ENCODE data around the gene EIF4E1B.

- TF ChIP-seq CTCF (IDR thresholded peaks at IDR 0.05) (no peak), POLR2A (IDR thresholded peaks at IDR 0.05) (no peak)
These were observed 51.6 kb downstream of the EIF4E1B start for GRCh38 chr5:176682016-176682531.

Measured in thyroid gland (tissue), 4 donors.